OCI-LY1 (cell line): ENCODE data around the gene ACBD7.

Source experiments
- H2AFZ ChIP-seq: fragments of 200-600 bp; sonication (generic), shearing (Covaris generic); 2 replicates; pipeline ENCODE4 v1.6.0; 2014; ENCODE audit warnings: antibody characterized with exemption, mild to moderate bottlenecking, low read length
- H3F3A ChIP-seq: fragments of 200-600 bp; sonication (generic), shearing (Covaris generic); 2 replicates; pipeline ENCODE4 v1.6.0; 2014; ENCODE audit warnings: mild to moderate bottlenecking, antibody characterized with exemption, low read length, moderate library complexity; ENCODE audit not compliant: insufficient read depth
- H3K27ac ChIP-seq: fragments of 200-600 bp; sonication (generic); 2 replicates; pipeline ENCODE4 v1.5.1; 2014; ENCODE audit warnings: low read length, mixed run types, mild to moderate bottlenecking, low read depth; ENCODE audit not compliant: poor library complexity, severe bottlenecking
- H3K27me3 ChIP-seq: fragments of 200-600 bp; sonication (generic); 2 replicates; pipeline ENCODE4 v1.6.0; 2014; ENCODE audit warnings: antibody characterized with exemption, mild to moderate bottlenecking, low read length, moderate library complexity; ENCODE audit not compliant: insufficient read depth
- H3K36me3 ChIP-seq: fragments of 200-600 bp; sonication (generic); 2 replicates; pipeline ENCODE4 v1.6.1; 2014; ENCODE audit warnings: mild to moderate bottlenecking, antibody characterized with exemption, low read length, moderate library complexity, mixed read lengths; ENCODE audit not compliant: insufficient read depth
- H3K4me1 ChIP-seq: fragments of 200-600 bp; sonication (generic); 2 replicates; pipeline ENCODE4 v1.5.1; 2014; ENCODE audit warnings: mild to moderate bottlenecking, low read length, moderate library complexity; ENCODE audit not compliant: insufficient read depth, severe bottlenecking
- H3K4me2 ChIP-seq: fragments of 200-600 bp; sonication (generic), shearing (Covaris generic); 2 replicates; pipeline ENCODE4 v1.6.1; 2014; ENCODE audit warnings: low read length
- H3K4me3 ChIP-seq: fragments of 200-600 bp; sonication (generic); 2 replicates; pipeline ENCODE4 v1.5.1; 2014; ENCODE audit warnings: low read length, low read depth, mild to moderate bottlenecking, mixed read lengths; ENCODE audit not compliant: poor library complexity, severe bottlenecking
- H3K79me2 ChIP-seq: fragments of 200-600 bp; shearing (Covaris generic); 2 replicates; pipeline ENCODE4 v1.6.1; 2016; ENCODE audit warnings: mixed run types, low read length, mixed read lengths; ENCODE audit not compliant: insufficient read depth
- H3K9ac ChIP-seq: fragments of 200-600 bp; sonication (generic), shearing (Covaris generic); 2 replicates; pipeline ENCODE4 v1.6.1; 2014; ENCODE audit warnings: mild to moderate bottlenecking, low read length, mixed read lengths
- H3K9me2 ChIP-seq: fragments of 200-600 bp; sonication (generic), shearing (Covaris generic); 2 replicates; pipeline ENCODE4 v1.6.1; 2014; ENCODE audit warnings: low read depth, mild to moderate bottlenecking, low read length, mixed read lengths
- H3K9me3 ChIP-seq: fragments of 200-600 bp; shearing (Covaris generic); 2 replicates; pipeline ENCODE4 v1.6.1; 2014; ENCODE audit warnings: low read length, mixed read lengths
- H4K20me1 ChIP-seq: fragments of 200-600 bp; sonication (generic), shearing (Covaris generic); 2 replicates; pipeline ENCODE4 v1.6.0; 2016; ENCODE audit warnings: mild to moderate bottlenecking, low read length; ENCODE audit not compliant: insufficient read depth
- EZH2 ChIP-seq: fragments of 200-600 bp; sonication (generic), shearing (Covaris generic); IDR thresholded peaks from 2 replicates; pipeline ENCODE4 v1.8.0; 2017; ENCODE audit warnings: borderline replicate concordance, mixed run types, mild to moderate bottlenecking, antibody characterized with exemption, low read length, moderate library complexity, mixed read lengths
- TF ChIP-seq, protein P1 (sequence below): fragments of 200-600 bp; sonication (generic), shearing (Covaris generic); IDR thresholded peaks from 2 replicates; pipeline ENCODE4 v1.5.1; 2017; ENCODE audit warnings: mild to moderate bottlenecking, antibody characterized with exemption, low read length, moderate library complexity, mixed read lengths

The ACBD7 gene

DNA sequence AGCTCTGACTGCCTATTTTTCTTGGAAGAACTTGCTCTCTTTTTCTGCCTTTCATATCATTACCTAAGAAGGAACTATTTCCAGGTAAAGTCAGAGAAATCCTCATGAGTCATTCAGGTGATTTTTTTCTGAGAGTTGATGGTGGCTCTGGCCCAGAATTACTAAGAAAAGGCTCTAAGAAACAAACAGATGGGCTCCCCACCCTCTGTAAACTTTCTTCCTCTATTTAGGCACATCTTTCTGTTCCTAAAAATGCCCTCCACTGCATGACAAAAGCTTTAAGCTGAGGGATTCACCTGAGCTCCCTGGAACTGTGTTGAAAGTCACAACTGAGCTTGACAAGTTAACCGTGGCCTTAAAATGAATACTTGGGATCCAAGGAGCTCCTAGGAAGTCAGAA is 43.2 kb downstream of the ACBD7 start:
- Histone ChIP-seq H3K9ac (no peak overlapping the region), H3K9me2 (no peaks in the 10 kb centered on the region), H2AFZ (no peak overlapping the region)

DNA sequence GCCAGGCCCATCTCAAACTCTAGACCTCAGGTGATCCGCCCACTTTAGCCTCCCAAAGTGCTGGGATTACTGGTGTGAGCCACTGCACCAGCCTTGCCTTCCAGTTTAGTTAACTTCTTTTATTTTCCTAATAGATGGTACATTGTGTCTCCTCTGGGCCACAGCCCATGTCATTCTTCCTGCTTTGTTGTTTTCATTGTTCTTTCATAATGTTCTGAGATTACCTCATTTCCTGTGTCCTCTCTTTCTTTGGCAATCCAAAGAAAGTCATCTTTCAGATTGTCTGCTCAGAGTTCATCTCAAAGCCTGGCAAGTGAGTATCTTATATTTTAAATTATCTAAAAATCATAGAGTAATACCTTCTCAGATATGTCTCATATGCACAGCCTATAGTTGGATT is 44.9 kb downstream of the ACBD7 start, which contains the start of gene OLAH:
Gene OLAH, plus strand, starts transcription at position 270 of the 400 bp plus-strand sequence. CDS start 3,346 bp downstream, outside the sequence.
- no peak within 1 kb of the TSS for H2AFZ ChIP-seq
- no peaks in the 10 kb centered on the region for H3F3A ChIP-seq
- H3K27me3 ChIP-seq: no peaks in the 10 kb centered on the region
- H3K27ac ChIP-seq: no peak within 1 kb of the TSS
- H3K4me3 ChIP-seq: no peak within 1 kb of the TSS
- no peak within 1 kb of the TSS for H3K9ac ChIP-seq
- no peaks in the 10 kb centered on the region for H3K9me2 ChIP-seq
- TF ChIP-seq EZH2: no peak
- TF ChIP-seq, protein P1, sequence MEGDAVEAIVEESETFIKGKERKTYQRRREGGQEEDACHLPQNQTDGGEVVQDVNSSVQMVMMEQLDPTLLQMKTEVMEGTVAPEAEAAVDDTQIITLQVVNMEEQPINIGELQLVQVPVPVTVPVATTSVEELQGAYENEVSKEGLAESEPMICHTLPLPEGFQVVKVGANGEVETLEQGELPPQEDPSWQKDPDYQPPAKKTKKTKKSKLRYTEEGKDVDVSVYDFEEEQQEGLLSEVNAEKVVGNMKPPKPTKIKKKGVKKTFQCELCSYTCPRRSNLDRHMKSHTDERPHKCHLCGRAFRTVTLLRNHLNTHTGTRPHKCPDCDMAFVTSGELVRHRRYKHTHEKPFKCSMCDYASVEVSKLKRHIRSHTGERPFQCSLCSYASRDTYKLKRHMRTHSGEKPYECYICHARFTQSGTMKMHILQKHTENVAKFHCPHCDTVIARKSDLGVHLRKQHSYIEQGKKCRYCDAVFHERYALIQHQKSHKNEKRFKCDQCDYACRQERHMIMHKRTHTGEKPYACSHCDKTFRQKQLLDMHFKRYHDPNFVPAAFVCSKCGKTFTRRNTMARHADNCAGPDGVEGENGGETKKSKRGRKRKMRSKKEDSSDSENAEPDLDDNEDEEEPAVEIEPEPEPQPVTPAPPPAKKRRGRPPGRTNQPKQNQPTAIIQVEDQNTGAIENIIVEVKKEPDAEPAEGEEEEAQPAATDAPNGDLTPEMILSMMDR: no peak
- no peaks in the 10 kb centered on the region for H3K9me3 ChIP-seq
- no peaks in the 10 kb centered on the region for H3K36me3 ChIP-seq
- no peaks in the 10 kb centered on the region for H4K20me1 ChIP-seq
- no peaks in the 10 kb centered on the region for H3K79me2 ChIP-seq
- H3K4me1 ChIP-seq: no peaks in the 10 kb centered on the region
- H3K4me2 ChIP-seq: no peak within 1 kb of the TSS

More for the DNA sequence above, 43.2 kb downstream of the ACBD7 start:
- no peak for TF ChIP-seq EZH2
- TF ChIP-seq, protein P1: no peak
- H3K79me2 ChIP-seq: no peaks in the 10 kb centered on the region
- H3K4me2 ChIP-seq: no peak overlapping the region
- H3K36me3 ChIP-seq: no peaks in the 10 kb centered on the region
- H3K27me3 ChIP-seq: no peaks in the 10 kb centered on the region
- no peaks in the 10 kb centered on the region for H4K20me1 ChIP-seq
- H3K4me1 ChIP-seq: no peaks in the 10 kb centered on the region
- H3K27ac ChIP-seq: no peak overlapping the region
- no peaks in the 10 kb centered on the region for H3K9me3 ChIP-seq
- no peak overlapping the region for H3K4me3 ChIP-seq
- no peaks in the 10 kb centered on the region for H3F3A ChIP-seq

DNA sequence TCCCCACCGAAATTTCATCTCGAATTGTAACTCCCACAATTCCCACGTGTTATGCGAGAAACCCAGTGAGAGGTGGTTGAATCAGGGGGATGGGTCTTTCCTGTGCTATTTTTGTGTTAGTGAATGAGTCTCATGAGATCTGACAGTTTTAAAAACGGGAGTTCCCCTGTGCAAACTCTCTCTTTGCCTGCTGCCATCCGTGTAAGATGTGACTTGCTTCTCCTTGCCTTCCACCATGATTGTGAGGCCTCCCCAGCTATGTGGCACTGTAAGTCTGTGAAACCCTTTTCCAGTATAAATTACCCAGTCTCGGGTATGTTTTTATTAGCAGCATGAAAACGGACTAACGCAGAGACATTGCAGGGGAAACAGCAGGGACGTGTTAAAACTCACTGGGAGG is 50.2 kb downstream of the ACBD7 start:
- Histone ChIP-seq H3K4me2 (no peak overlapping the region), H3K9ac (no peak overlapping the region), H3K27ac (no peak overlapping the region), H3K27me3 (no peaks in the 10 kb centered on the region), H3K9me3 (no peaks in the 10 kb centered on the region), H3K36me3 (no peaks in the 10 kb centered on the region), H3K9me2 (no peaks in the 10 kb centered on the region), H3F3A (no peaks in the 10 kb centered on the region), H3K79me2 (no peaks in the 10 kb centered on the region), H4K20me1 (no peaks in the 10 kb centered on the region), H3K4me3 (no peak overlapping the region), H3K4me1 (no peaks in the 10 kb centered on the region), H2AFZ (no peak overlapping the region)
- TF ChIP-seq, protein P1: no peak
- TF ChIP-seq EZH2: no peak
